Activated B cell treated with CpG ODN at 0.5 μM for 24 hours (primary cell): ENCODE results near the gene APOBEC3B. TPM values are rescaled to one million over a fixed set of nuclear protein-coding genes. Genes with fewer than 3 reads are reported as not detected.
"Not testable (repeated sequence)": the region's sequence is repeated elsewhere in the genome, so short reads cannot be mapped to it uniquely, and the experiment has no call there.

Experiments used
- ATAC-seq: fragments of 200-7000 bp; cut with Tn5 transposase; one replicate; pipeline ENCODE4 v1.10.0; 2021; ENCODE audit warnings: low read depth, mild to moderate bottlenecking, moderate library complexity
- CTCF ChIA-PET: fragments of 350-600 bp; sonication (Branson Sonifier 250); formaldehyde crosslinking; loops from one replicate; lab custom pipeline; 2021; ENCODE audit warnings: antibody characterized with exemption; lab: Charles Lee
- POLR2A ChIA-PET: fragments of 350-600 bp; sonication (Branson Sonifier 250); formaldehyde crosslinking; loops from one replicate; lab custom pipeline; 2021; ENCODE audit warnings: antibody characterized with exemption; lab: Charles Lee
- DNase-seq: peaks from one replicate; pipeline ENCODE4 v3.0.0; 2022
- H3K27ac Mint-ChIP-seq: one replicate; pipeline ENCODE4 v1.8.0; 2020; ENCODE audit warnings: mixed read lengths
- H3K27me3 Mint-ChIP-seq: one replicate; pipeline ENCODE4 v1.8.0; 2021; ENCODE audit warnings: mixed read lengths
- H3K36me3 Mint-ChIP-seq: one replicate; pipeline ENCODE4 v1.8.0; 2021; ENCODE audit warnings: low read depth, mixed read lengths
- H3K4me1 Mint-ChIP-seq: one replicate; pipeline ENCODE4 v1.8.0; 2021; ENCODE audit warnings: mixed read lengths
- H3K4me3 Mint-ChIP-seq: one replicate; pipeline ENCODE4 v1.8.0; 2020; ENCODE audit warnings: mild to moderate bottlenecking, mixed read lengths
- H3K9me3 Mint-ChIP-seq: one replicate; pipeline ENCODE4 v1.8.0; 2020; ENCODE audit warnings: mixed read lengths
- intact Hi-C: fragments of 100-400 bp; cut with micrococcal nuclease; formaldehyde crosslinking; loops from one replicate; pipeline ENCODE4 v1.15.1; 2024
- total RNA-seq: library from RNA; stranded (reverse); gene quantifications from 2 replicates; pipeline ENCODE4 v1.2.3, GENCODE V29; 2022
- TF ChIP-seq, protein P1 (sequence below): fragments of 200-600 bp; IDR thresholded peaks from one replicate; pipeline ENCODE4 v1.8.0; 2022; ENCODE audit warnings: antibody characterized with exemption, mild to moderate bottlenecking

Gene APOBEC3B
- total RNA-seq, 1 donor from 2014 or later = 8.0 TPM

DNA sequence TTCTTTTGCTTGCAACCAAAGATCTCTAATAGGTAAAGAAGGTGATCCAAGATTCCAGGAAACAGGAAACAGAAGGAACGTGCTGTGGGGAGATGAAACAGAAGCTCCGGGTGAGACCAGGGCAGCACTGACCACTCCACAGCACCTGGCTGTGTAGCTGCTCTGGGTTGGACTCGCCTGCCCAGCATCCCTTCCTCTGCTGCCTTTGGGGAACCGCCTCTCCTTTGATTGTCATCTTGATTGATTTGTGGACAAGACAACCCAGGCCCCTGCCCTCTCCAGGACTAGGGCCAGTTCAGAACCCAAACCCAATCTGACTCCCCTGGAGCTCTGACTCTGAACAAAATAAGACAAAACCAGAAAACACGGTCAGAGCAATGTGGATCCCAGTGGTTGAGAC is 39.4 kb upstream of the APOBEC3B start:
- intact Hi-C loops = no loop called here
- Mint-ChIP-seq H3K27me3 (peaks cover 22% of the 10 kb centered on the region), H3K9me3 (no peaks in the 10 kb centered on the region), H3K4me1 (peaks cover 53% of the 10 kb centered on the region), H3K27ac (peak overlapping the region; percentile 47), H3K36me3 (no peaks in the 10 kb centered on the region), H3K4me3 (peak overlapping the region; percentile 65)
- DNase-seq = no peak
- no peak for ATAC-seq
- TF ChIP-seq, protein P1, sequence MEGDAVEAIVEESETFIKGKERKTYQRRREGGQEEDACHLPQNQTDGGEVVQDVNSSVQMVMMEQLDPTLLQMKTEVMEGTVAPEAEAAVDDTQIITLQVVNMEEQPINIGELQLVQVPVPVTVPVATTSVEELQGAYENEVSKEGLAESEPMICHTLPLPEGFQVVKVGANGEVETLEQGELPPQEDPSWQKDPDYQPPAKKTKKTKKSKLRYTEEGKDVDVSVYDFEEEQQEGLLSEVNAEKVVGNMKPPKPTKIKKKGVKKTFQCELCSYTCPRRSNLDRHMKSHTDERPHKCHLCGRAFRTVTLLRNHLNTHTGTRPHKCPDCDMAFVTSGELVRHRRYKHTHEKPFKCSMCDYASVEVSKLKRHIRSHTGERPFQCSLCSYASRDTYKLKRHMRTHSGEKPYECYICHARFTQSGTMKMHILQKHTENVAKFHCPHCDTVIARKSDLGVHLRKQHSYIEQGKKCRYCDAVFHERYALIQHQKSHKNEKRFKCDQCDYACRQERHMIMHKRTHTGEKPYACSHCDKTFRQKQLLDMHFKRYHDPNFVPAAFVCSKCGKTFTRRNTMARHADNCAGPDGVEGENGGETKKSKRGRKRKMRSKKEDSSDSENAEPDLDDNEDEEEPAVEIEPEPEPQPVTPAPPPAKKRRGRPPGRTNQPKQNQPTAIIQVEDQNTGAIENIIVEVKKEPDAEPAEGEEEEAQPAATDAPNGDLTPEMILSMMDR = no peak
- ChIA-PET CTCF (interaction anchor here (1.2 to 1.3 kb wide), 2 partner anchors 15 to 31 kb away, joined by 4 to 5 read pairs; no protein-coding TSS in a partner anchor), POLR2A (interaction anchor here (1.7 kb wide), 1 partner anchor 72 kb away, joined by 11 read pairs; the partner anchor contains the start of gene CBX6)

- POLR2A ChIA-PET = no interaction called here
- Mint-ChIP-seq H3K4me3 (peak overlapping the region; percentile 65), H3K27me3 (peaks cover 22% of the 10 kb centered on the region), H3K36me3 (no peaks in the 10 kb centered on the region), H3K27ac (no peak overlapping the region), H3K9me3 (no peaks in the 10 kb centered on the region), H3K4me1 (peaks cover 56% of the 10 kb centered on the region)
- ATAC-seq (no peak), DNase-seq (no peak)
- CTCF ChIA-PET = interaction anchor here (1.2 to 1.3 kb wide), 2 partner anchors 15 to 30 kb away, joined by 4 to 5 read pairs; no protein-coding TSS in a partner anchor
- TF ChIP-seq, protein P1 = no peak
- intact Hi-C loops = no loop called here
Observed at GRCh38 chr22:38943201-38943600, 38.9 kb upstream of the APOBEC3B start.

GRCh38 chr22:38943882-38944281 is 38.3 kb upstream of the APOBEC3B start:
- CTCF ChIA-PET = no interaction called here
- intact Hi-C loops = no loop called here
- Mint-ChIP-seq H3K27ac (no peak overlapping the region), H3K4me3 (no peak overlapping the region), H3K4me1 (peaks cover 56% of the 10 kb centered on the region), H3K9me3 (no peaks in the 10 kb centered on the region), H3K27me3 (peaks cover 25% of the 10 kb centered on the region), H3K36me3 (no peaks in the 10 kb centered on the region)
- POLR2A ChIA-PET = interaction anchor here (0.6 kb wide), 1 partner anchor 71 kb away, joined by 8 read pairs; no protein-coding TSS in a partner anchor
- DNase-seq = no peak
- TF ChIP-seq, protein P1 = no peak
- no peak for ATAC-seq

- H3K4me3 Mint-ChIP-seq = no peak overlapping the region
- intact Hi-C loops = no loop called here
- TF ChIP-seq, protein P1 = no peak
- ChIA-PET CTCF (no interaction called here), POLR2A (interaction anchor here (0.6 kb wide), 1 partner anchor 71 kb away, joined by 8 read pairs; no protein-coding TSS in a partner anchor)
- no peak overlapping the region for H3K27ac Mint-ChIP-seq
- no peaks in the 10 kb centered on the region for H3K36me3 Mint-ChIP-seq
- ATAC-seq (no peak), DNase-seq (no peak)
- peaks cover 56% of the 10 kb centered on the region for H3K4me1 Mint-ChIP-seq
- peaks cover 27% of the 10 kb centered on the region for H3K27me3 Mint-ChIP-seq
- no peaks in the 10 kb centered on the region for H3K9me3 Mint-ChIP-seq
Observed at GRCh38 chr22:38944653-38945052, 37.5 kb upstream of the APOBEC3B start.

- H3K4me3 Mint-ChIP-seq, H3K36me3 Mint-ChIP-seq, H3K9me3 Mint-ChIP-seq, CTCF ChIA-PET, H3K27ac Mint-ChIP-seq, intact Hi-C loops, DNase-seq, ATAC-seq, POLR2A ChIA-PET: not testable (repeated sequence)
- Mint-ChIP-seq H3K27me3 (peaks cover 29% of the 10 kb centered on the region), H3K4me1 (peaks cover 52% of the 10 kb centered on the region)
Observed at GRCh38 chr22:38945706-38946338, 36.3 kb upstream of the APOBEC3B start.
